Prostate gland (tissue), 2 donors: ENCODE measurements around the gene TADA1.
"Not testable (repeated sequence)": the region's sequence is repeated elsewhere in the genome, so short reads cannot be mapped to it uniquely, and the experiment has no call there.

Source experiments
- CTCF ChIP-seq, 4 experiments: fragments of 200-600 bp in 2 of 4; fragments of 450-650 bp in 2 of 4; sonication (generic) in 2 of 4; IDR thresholded peaks; 1 replicate in 3 of 4; 2 replicates in 1 of 4; pipeline ENCODE4 v1.5.1; 2016 to 2019; ENCODE audit warnings: antibody characterized with exemption in 4 of 4, mild to moderate bottlenecking in 2 of 4, moderate library complexity in 2 of 4
- POLR2A ChIP-seq: fragments of 450-650 bp; IDR thresholded peaks from one replicate; pipeline ENCODE4 v1.6.1; 2016; ENCODE audit warnings: antibody characterized with exemption, mild to moderate bottlenecking
- POLR2AphosphoS5 ChIP-seq: sonication (generic); formaldehyde crosslinking; IDR thresholded peaks from one replicate; pipeline ENCODE4 v1.6.1; 2017; ENCODE audit warnings: antibody characterized with exemption

GRCh38 chr1:166878173-166878917 is 2.3 kb upstream of the TADA1 start:
- not testable (repeated sequence) for TF ChIP-seq CTCF (IDR thresholded peaks at IDR 0.05); POLR2A; POLR2AphosphoS5
